Retina (tissue), 1 donor: ENCODE measurements around the gene UBE3B.

ENCODE experiments used
- DNase-seq: peaks from one replicate; pipeline ENCODE4 v3.0.0-alpha.2; 2016

UBE3B gene

GRCh38 chr12:109475993-109476806, 1.2 kb upstream of the UBE3B start:
- DNase-seq: peak; percentile 38

DNA sequence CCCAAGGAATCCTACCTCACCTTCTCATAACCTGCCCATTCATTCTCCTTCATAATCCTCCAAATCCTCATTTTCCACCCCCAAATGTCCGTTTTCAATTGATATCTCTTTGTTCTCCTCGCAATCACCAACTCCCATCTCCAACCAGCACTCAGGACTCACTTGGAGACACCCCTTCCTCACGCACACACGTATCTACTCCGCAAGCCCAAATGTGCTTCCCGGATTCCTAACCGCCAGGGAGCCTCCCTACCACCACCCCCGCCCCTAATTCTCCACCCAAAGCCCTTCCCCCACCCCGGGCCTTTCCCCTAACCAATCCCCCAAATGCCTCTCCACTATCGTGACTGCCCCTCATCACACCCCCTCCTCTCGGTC, 638 bp upstream of the UBE3B start:
- no peak for DNase-seq

GRCh38 chr12:109477963-109478315, 505 bp downstream of the UBE3B start:
- DNase-seq: no peak

DNA sequence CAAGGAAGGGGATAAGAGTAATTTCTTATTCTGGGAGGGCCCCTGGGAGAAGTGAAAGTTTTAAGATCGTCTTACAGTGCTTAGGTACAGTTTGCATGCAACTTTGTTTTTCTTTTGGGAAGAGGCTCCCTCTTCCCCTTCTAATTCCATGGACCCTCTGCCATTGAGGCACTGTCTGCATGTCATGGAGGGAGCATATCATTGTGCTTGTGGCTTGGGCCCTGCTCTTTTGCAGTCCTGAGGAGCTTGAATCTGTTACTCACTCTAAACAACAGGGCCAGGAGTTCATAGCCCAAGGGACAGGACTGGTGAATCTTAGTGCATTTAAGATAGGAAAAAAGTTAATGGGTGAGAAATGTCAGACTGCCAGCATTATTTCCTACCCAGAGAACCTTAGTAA, 2.3 kb downstream of the UBE3B start:
- DNase-seq: no peak

DNA sequence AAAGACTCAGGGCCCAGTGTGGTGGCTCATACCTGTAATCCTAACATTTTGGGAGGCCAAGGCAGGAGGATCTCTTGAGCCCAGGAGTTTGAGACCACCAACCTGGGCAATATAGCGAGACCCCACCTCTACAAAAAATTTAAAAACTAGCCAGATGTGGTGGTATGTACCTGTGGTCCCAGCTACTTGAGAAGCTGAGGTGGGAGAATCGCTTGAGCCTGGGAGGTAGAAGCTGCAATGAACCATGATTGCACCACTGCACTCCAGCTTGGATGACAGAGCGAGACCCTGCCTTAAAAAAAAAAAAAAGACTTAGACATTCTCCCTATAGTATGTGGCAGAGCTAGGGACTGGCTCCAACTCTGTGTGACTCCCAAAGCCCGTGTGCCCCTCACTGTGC, 2.9 kb downstream of the UBE3B start:
- DNase-seq: no peak

DNA sequence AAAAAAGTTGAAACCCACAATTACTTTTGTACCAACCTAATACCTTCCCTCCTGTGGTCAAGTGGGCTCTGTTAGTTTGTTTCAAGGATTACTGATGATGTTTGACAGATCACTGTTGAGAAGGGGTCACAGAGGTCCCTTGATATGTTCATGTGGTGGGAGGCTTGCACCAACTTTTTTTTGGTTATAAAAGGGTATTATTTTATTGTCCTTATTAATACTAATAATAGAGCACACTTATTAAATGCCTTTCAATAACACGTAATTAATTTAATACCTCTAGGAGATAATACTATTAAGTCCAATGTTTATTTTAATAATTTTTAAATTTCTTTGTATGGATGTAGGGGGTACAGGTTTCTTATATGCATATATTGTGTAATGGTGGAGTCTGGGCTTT, 4.4 kb downstream of the UBE3B start:
- DNase-seq: no peak

DNA sequence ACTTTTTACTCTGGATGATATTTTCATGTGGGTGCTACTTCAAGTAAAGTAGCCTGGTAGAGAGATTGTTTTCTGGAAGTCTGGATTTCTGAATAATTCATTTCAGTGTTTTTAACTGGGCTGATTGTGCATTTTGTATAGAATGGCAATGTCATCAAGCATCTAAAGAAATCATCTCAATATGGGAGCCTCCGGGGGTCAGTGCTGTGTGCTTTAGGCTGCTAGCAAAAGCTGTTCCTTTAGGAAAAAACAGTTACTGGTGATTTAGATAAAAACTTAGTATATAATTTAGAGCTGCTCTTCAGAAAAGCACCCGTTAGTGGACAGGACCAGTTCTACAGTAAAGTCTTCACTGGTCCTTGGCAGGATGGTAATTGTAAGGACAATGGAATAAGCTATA, 5.1 kb downstream of the UBE3B start:
- DNase-seq: no peak

DNA sequence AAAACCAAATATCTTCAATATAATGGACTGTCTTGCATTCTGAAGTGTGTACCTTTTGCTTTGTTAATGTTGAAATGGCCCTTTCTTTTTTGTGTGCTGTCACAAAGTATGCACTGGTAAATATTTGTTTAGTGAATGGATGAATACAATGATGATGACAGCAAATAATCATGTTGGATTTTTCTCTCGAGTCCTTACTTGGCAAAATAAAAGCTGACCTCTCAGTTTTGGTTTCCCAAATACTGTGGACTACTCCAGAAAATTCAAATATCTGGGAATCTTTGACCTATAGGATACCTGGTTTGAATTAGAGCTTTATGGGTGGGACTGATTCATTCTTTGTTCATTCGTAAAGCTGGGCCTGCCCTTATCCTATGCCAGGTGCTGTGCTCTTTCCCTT, 5.5 kb downstream of the UBE3B start:
- DNase-seq: no peak

- no peak for DNase-seq
Measured at GRCh38 chr12:109483346-109483745, 5.9 kb downstream of the UBE3B start.

GRCh38 chr12:109485201-109485600, 7.8 kb downstream of the UBE3B start:
- DNase-seq: no peak

GRCh38 chr12:109487181-109488050, 10.0 kb downstream of the UBE3B start:
- no peak for DNase-seq

- no peak for DNase-seq
Measured at GRCh38 chr12:109488051-109488665, 10.7 kb downstream of the UBE3B start.

DNA sequence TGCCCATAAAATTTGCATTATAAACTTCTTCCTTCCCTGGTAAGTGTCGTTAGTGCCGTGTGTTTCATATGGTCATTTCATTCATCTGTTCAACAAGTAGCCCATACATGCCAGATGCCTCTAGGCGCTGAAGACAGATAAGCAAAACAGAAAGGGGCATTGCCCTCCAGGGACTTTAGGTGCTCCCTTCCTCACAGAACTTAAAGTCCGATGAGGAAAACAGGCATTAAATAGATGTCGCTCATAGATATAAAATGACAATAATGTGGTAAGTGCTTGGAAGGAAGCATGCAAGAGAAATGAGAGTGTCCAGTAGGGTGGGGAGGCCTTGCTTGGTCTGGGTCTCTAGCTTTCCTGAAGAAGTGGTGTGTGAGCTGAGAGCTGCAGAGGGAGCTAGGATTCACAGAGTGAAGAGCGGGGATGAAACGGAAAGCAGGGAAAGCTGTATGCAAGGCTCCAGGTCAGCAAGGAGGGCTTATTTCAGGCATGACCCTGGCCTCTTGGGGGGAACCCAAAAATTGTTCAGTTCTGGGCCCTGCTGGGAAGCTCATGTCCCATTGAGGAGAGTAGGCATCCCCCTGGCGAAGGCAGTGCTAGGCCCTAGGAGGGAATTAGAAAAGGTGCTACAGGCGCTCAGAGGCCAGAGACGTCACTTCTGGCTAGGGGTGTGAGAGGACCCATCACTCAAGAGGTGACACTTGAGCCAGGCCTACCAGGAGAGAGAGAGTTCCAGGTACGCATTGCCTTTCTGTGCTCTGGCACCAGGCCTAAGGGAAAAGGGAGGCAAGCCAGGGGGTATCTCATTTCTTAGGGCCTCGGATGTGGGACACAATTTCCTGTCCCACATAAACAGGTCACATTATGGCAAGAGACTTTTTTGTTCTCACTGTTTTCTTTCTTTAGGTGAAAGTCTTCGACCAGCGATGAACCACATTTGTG, 11.9 kb downstream of the UBE3B start:
- no peak for DNase-seq

GRCh38 chr12:109489955-109490565, 12.6 kb downstream of the UBE3B start:
- no peak for DNase-seq

- no peak for DNase-seq
Measured at GRCh38 chr12:109491671-109492070, 14.2 kb downstream of the UBE3B start.

- no peak for DNase-seq
Measured at GRCh38 chr12:109492371-109492770, 14.9 kb downstream of the UBE3B start.

DNA sequence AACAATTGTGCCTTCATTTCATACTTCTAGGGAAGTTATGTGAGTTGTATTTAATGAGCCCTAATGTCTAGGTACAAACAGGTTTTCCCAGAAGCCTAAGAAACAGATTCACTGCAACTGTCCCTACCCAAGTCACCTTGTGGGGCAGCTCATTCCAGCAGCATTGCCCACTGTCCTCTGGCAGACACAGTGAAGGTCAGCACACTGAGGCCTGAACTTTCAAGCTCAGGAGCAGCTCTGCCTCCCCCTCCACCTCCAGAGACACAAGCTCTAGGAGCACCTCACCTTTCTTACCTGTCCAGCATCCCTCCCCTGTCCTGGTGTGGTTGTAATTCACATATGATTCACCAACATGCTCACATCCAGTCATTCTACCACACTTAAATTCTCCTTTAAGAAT, 15.7 kb downstream of the UBE3B start:
- DNase-seq: no peak

DNA sequence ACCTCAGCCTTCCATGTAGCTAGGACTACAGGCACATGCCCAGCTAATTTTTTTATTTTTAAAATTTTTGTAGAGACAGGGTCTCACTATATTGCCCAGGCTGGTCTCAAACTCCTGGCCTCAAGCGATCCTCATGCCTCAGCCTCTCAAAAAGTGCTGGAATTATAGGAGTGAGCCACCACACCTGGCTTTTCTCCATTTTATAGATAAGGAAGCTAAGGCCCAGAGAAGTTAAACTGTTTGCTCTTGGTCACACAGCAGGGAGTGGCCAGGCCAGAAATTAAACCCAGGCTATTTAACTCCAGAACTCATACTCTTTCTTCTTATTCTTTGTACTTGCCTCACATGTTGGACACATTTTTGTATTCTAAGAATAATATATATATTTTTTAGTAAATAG, 16.5 kb downstream of the UBE3B start:
- DNase-seq: no peak

- no peak for DNase-seq
Measured at GRCh38 chr12:109494348-109494881, 17.0 kb downstream of the UBE3B start.

GRCh38 chr12:109495012-109495411, 17.6 kb downstream of the UBE3B start:
- DNase-seq: no peak

- DNase-seq: no peak
Measured at GRCh38 chr12:109496306-109496705, 18.9 kb downstream of the UBE3B start.

- no peak for DNase-seq
Measured at GRCh38 chr12:109497675-109498074, 20.2 kb downstream of the UBE3B start.
